HCEC 1CT (cell line): ENCODE measurements around the gene ZNRF4.

Experiments
- DNase-seq: peaks from one replicate; pipeline ENCODE4 v3.0.0-alpha.2; 2017

ZNRF4 gene

DNA sequence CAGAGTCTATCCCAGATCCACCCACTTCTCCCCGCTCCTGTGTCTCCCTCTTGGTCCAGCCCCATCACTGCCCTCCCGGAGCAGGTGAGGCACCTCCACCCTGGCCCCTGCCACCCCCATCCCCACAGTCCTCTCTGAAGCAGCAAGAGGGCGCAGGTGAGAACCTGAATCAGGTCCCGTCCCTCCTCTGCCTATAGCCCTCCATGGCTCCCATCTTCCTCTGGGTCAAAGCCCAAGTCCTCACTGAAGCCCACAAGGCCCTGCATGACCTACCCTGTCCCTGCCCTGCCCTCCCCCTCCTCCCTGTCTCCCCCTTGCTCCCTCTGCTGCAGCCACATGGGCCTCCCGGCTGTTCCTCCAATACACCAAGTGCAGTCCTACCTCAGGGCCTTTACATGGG lies 10.8 kb upstream of the ZNRF4 start:
- no peak for DNase-seq

DNA sequence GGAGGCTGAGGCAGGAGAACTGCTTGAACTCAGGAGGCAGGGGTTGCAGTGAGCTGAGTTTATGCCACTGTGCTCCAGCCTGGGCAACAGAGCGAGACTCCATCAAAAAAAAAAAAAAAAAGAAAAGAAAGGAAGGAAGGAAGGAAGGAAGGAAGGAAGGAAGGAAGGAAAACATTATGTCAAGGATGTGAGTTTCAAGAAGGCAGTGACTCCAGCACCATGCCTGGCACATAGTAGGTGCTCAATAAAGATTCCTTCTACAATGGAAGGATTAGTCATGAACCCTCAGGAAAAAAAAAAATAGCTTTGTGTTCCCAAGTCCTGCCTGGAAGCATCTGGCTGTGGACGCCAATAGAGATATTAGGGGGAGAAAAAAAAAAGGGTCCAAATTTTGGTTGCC lies 10.1 kb upstream of the ZNRF4 start:
- no peak for DNase-seq

DNA sequence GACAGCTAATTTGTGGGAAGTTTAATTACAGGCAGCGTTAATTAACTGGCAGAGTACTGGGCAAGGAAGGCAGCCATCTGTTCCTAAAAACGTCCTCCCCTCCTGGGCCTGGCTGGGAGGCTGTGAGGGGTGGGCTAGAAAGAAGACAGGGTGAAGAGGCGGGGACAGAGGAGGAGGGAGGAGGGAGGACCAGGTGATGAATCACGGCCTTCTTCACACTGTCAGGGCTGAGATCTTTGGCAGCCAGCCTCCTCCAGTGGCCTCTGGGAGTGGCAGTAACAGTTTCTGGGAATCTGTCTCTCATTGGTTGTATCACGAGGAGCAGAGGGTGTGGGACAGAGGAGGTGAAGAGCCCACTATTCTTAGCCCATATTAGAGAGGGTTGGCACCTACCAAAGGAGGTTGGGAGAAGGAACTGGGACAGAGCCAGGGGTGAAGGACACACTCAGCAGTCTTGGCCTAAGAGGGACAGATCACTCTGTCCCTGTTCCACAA lies 9.6 kb upstream of the ZNRF4 start:
- no peak for DNase-seq

DNA sequence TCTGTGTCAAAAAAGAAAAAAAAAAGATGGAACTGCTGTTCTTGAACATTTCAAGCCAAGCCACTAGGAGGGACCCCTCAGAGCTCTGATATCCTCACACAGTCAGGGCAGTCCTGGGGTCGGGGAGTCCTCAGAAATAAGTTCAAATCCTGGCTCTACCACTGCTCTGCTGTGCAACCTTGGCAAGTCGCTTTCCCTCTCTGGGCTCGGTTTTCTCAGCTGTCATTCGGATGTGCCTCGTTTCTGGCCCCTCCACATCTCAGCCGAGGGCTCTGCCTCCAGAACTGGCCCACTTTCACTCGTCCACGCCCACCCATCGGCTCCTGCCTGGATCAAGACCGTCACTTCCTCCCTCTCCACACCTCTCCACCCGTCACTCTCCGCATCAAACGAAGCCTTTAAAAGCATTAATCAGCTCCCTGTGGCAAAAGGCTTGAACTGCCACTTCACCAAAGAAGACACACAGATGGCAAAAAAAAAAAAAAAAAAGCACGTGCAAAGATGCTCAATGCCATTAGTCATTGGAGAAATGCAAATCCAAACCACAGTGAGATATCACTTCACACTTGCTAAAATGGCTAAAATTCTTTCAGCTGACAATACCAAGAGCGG lies 7.4 kb upstream of the ZNRF4 start:
- DNase-seq = no peak

DNA sequence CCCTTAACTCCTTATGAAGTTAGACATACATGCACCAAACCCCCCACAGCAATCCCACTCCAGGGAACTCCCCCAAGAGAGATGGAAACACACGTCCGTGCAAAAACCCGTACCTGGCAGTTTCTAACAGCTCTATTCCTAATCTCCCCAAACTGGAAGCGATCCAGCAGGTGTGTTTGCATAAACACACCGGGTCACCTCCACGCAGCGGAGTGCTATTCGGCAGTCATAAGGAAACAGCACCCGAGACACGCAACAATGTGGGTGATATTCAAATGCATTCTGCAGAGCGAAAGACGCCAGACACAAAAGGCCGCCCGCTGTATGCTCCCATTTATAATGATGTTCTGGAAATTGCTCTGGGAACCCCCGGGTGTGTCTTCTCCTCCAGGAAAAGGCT lies 6.8 kb upstream of the ZNRF4 start:
- DNase-seq = no peak

DNA sequence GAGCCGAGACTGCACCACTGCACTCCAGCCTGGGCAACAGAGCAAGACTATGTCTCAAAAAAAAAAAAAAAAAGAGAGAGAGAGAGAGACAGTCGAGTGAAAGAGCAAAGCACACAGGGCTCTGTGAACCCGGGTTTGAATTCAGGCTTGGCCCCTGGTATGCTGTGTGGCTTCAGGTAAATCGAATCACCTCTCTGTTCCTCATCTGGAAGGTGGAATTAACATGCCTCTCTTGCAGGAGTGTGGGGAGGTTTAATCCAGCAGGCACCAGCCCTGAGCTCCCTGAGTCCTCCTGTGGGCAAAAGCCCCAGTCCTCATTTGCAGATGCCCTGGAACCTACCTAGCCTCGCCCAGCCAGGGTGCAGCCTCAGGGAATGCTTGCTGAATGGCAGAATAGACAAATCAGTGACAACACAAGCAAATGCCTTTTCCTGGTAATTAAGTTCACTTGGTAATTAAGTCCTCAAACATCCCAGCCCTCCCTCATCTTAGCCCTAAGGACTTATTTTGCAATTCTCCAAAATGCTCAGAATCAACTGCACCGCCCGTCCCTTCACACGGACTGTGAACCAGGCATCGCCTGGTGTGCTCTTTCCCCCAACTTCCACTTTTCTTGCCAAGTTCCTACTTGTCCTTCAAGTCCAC lies 4.6 kb upstream of the ZNRF4 start:
- no peak for DNase-seq

DNA sequence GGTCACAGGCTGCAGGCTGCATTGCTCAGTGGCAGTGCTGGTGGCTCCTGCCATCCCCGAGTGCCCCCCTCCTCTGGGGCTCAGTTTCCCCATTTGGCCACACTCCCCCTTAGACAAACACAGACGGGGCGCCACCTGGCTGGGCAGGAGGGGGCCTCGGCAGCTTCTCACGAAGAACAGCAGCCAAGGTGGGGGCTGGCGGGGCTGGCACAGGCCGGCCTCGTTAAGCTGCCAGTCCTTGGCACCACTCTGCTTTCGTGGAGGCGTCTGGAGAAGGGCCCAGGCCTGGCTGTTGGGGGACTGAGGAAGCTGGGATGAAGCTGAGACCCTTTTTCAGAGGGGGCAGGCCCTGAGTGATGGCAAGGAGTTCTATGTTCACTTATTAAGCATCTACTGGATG lies 3.7 kb upstream of the ZNRF4 start:
- DNase-seq = no peak

DNA sequence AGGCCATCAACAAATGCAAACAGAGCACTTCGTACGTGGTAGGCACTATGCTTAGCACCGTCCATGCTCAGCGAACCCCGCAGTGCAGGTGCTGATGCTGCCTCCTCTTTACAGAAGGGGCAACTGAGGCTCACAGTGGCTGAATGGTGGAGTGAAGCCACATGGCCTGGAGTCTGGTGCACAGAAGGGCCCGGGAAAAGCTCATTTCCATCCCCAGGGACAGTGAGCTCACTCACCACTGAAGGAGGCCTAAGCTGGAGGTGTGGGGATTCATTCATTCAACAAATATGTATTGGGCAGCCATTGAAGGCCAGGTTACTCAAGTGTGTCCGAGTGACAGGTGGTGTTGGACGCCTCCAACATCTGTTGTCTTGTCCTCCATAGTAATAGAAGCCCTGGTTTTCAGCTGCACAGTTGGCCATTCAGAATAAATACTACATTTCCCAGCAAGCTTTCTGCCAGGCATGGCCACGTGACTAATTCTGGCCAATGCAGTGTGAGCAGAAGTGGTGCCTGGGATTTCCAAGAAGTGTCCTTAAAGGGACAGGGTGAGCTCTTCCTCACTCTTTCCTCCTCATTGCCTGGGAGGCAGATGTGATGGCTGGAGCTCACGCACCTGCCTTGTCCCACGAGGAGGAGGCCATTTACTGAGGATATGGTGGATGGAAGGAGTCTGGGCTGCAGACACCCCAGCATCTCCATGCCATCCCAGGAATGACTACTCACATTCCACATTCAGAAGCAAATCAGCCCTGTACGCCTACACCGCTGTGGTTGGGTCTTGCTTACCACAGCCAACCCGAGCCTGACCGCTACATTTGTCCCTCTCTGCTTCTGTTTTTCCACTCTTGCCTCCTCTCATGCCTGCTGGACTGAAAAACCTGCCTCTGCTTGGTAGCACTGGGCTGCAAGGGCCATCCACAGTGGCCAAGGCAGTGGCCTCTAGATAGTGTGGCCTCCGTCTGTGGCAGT lies 2.3 kb upstream of the ZNRF4 start:
- peak; percentile 9 for DNase-seq

DNA sequence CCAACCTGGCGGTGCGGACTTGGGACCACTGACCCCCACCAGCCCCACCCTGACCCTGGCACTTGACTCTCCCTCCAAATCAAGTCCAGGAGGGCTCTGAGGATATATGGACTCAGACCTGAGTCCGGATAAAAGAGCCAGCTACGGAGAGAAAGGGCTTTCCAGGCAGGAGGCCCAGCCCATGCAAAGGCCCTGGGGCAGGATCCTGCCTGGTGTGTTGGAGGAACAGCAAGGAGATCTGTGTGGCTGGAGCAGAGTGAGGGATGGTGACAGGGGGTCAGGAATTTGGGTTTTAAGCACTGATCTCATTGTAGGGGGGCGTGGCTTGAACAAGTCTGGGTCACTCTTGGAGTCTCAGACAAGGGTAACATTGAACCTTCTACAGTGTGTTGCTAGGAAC lies 474 bp upstream of the ZNRF4 start:
- no peak for DNase-seq

DNA sequence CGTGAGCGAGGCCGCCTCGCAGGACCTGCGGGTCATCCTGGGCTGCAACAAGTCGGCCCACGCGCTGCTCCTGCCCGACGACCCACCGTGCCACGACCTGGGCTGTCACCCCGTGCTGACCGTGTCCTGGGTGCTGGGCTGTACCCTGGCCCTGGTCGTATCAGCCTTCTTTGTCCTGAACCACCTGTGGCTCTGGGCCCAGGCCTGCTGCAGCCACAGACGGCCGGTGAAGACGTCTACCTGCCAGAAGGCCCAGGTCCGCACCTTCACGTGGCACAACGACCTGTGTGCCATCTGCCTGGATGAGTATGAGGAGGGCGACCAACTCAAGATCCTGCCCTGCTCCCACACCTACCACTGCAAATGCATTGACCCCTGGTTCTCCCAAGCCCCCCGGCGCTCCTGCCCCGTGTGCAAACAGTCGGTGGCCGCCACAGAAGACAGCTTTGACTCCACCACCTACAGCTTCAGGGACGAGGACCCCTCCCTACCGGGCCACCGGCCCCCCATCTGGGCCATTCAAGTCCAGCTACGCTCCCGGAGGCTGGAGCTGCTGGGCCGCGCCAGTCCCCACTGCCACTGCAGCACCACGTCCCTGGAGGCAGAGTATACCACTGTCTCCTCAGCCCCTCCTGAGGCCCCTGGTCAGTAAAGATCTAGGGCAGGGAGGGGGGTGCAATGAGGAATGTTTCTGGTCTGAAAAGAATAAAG lies 1.1 kb downstream of the ZNRF4 start:
- DNase-seq = no peak

DNA sequence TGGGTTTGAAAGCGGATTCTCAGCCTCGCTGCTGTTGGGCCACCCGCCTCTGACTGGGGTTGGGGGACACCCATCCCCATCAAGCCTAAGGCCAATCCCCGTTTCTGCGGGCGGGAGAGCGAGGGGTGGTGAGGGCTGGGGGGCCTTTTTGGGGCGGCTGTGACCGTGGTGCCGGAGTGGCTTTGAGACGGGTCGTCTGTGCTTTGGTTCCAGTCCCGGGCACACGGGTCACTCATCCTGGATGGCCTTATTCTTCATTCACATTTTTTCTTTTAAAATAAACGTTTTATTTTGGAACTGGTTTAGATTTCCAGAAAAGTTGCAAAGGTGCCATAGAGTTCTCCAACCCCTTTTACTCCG lies 1.6 kb downstream of the ZNRF4 start:
- no peak for DNase-seq

DNA sequence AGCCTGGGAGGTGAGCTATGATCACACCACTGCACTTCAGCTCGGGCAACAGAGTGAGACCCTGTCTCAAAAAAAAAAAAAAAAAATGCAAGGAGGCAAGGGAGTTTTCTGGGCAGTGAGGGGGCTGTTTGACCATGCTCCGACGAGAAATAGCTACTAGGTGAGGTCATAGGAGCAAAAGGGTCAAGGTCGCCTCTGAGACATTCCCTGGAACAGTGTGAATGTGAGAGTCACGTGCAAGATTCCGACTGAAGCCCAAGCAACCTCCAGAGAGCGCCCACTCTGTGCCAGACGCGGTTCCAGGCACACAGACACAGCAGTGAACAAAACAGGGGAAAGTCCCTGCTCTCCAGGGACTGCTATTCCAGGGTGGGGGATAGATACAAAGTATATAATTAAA lies 2.5 kb downstream of the ZNRF4 start:
- no peak for DNase-seq

DNA sequence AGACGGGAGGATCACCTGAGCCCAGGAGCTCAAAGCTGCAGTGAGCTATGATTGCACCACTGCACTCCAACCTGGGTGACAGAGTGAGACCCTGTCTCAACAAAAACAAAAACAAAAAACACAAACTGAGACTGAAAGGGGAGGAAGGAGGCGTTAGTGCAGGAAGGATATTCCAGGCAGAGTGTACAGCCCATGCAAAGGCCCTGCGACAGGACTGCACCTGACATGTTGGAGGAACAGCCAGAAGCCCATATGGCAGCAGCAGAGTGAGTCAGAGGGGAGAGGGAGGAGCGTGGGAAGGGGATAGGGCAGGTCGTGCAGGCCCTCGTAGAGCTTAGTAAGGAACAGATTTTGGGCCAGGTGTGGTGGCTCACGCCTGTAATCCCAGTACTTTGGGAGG lies 3.2 kb downstream of the ZNRF4 start:
- no peak for DNase-seq

DNA sequence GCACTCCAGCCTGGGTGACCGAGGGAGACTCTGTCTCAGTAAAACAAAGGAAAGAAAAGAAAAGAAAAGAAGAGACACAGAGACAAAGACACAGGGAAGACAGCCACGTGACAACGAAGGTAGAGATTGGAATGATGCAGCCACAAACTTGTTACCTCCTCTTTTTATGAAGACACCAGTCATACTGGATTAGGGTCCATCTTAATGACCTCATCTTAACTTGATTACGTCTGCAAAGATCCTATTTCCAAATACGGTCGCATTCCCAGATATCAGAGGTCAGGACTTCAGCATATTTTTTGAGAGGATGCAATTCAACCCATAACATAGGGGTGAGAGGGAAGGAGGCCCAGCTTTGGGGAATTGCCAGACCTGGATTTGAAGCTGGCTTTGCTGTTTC lies 4.1 kb downstream of the ZNRF4 start:
- no peak for DNase-seq

DNA sequence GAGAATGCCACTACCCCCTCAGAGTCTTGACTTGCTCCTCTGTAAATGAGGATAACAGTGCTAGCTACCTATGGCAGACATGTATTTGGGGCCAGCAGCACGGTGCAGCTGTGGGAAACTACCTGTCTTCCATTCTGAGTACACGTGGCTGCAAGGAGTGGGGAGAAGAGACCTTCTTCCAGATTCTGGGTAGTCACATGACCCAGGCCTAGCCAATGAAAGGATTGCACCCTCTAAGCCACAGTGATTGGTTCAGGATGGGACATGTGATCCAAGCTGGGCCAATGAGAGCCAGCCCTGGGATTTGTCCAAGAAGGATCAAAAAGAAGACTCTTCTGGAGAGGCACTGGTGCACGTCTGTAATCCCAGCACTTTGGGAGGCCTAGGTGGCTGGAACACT lies 5.5 kb downstream of the ZNRF4 start:
- no peak for DNase-seq

DNA sequence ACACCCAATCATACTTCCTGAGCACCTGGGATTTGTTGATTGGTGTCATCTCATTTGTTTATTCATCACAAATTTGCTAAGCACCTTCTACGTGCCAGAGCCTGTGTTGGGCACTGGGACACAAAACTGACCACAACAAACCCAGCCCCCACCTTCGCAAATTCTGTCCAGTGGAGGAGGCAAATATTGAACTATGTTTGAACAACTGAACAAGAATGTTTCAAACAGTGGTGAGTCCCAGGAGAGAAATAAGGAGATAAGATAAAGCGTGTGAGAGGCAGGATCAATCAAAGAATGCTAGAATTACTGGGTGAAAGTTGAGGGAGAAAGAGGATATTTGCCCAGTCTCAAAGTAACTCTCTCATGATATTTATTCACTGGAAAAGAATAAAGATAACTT lies 8.7 kb downstream of the ZNRF4 start:
- DNase-seq = no peak

DNA sequence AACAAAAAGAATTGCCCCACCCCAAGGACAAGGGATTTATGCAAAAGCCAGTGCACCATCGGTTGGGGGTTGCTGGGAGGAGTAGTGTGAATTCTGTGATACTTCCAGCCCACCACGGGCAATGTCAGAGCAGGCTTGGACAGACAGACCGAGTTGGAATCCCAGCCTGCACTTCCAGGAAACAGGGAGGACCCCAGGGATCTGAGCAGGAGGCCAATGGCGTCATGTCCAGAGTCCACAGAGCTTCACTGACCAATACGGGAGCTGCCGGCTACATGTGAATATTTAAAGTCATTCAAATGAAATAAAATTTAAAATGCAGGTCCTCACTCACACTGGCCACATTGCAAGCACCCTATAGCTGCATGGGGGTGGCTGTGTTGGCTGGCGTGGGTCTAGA lies 10.9 kb downstream of the ZNRF4 start:
- DNase-seq = no peak

DNA sequence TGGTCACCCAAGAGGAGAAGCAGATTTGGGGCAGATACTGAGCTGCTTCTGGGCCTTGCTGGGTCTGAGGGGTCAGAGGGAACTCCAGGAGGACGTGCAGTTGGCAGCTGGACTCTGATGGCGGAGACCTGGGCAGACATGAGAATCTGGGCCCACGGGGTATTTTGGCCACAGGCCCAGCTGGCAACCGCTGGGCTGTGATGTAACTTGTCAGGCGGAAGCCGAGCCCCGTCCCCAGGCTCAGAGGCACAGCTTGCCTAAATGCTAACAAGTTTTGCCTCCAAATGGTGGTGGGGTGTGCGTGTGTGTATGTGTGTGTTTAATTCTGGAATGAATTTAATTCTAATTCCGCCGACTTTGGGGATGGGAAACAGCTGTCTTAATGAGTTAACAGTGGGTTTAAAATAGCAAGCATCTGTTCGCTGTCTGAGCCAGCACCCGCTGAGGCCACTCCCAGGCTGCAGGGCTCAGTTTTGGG lies 11.6 kb downstream of the ZNRF4 start:
- no peak for DNase-seq

DNA sequence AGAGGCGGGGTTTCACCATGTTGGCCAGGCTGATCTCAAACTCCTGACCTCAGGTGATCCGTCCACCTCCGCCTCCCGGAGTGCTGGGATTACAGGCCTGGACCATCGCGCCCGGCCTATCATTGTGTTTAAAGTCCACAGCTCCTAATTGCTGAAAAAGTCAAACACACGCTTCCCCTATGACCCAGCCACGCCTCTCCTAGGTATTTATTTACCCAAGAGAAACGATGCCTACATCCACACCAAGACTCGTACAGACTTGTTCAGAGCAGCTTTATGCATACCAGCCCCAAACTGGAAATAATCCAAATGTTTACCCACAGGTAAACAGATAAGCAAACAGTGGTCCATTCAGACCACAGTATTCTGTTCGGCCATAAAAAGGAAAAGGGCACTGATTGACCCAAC lies 15.1 kb downstream of the ZNRF4 start:
- DNase-seq = no peak

DNA sequence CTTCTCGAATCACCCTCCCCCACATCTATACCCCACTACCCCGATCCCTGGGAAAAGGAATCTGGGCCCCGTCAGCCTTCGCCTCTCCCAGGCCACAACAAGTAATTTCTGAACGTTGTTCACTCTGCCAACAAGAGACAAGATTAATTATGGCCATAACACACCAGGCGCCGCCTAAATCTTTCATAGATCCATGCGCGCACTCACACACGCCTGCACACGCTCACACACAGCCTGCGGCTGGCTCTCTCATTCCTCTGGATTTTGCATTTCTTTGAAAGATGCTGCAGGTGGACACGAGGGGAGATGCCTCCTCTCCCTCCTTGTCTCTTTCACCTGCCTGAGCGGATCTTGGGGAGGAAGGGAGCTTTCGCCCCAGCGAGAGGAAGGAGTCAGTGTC lies 17.1 kb downstream of the ZNRF4 start:
- no peak for DNase-seq

DNA sequence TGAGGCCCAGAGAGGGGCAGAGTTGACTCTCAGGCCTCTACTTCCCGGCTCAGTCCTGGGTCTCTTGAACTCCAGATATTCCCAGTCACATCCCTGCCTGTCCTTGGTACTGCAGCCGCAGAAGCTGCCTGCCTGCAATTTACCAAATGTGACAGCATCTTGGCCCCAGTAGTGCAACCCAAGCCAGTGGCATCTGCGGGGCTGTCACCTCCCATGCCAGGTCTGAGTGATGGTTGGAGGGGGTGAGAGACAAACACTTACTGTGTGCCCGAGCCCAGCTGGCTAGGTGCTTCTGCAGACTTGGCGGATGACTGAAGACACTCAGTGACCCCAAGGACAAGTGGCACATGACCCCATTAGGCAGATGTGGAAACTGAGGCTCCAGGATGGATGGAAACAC lies 18.4 kb downstream of the ZNRF4 start:
- DNase-seq = no peak

DNA sequence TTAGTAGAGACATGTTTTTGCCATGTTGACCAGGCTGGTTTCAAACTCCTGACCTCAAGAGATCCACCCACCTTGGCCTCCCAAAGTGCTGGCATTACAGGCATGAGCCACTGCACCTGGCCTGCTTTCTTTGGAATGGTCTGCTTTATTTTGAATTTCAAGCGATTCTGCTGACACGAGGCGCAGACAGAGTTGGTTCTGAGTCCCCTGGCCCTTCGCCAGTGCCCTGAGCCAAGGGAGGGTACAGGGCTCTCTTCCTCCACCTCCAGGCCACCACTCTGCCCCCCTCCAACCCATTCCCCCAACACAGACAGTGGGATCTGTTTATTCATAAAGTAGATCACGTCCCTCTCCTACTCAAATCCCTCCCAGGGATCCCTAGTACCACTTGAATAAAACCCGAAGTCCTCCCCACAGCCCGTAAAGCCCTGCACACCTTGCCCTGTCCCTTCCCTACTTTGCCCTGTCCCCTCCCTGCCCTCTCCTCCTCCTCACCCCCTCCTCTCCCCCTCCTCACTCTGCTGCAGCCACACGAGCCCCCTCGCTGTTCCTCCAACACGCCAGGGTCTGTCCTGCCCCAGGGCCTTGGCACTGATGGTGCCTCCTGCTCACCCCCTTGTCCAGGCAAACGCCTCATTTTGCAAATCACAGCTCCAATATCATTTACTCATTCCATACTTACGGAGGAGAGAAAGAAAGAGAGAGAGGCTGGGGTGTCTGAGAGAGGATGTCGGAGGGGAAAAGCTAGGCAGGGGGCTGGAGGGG lies 22.4 kb downstream of the ZNRF4 start:
- no peak for DNase-seq
